NCI-H1694 (cell line): ENCODE results near the gene JHY.

Source experiments
- DNase-seq: peaks from one replicate; lab custom pipeline; 2025; lab: John Stamatoyannopoulos, UW

The JHY gene

GRCh38 chr11:122951211-122951610 lies 68.7 kb downstream of the JHY start:
- no peak for DNase-seq

GRCh38 chr11:122954455-122954854 lies 71.9 kb downstream of the JHY start:
- DNase-seq, result no peak

GRCh38 chr11:122963961-122964360 lies 81.4 kb downstream of the JHY start:
- DNase-seq, result no peak

GRCh38 chr11:122976061-122976733 lies 93.6 kb downstream of the JHY start:
- DNase-seq, result no peak

GRCh38 chr11:122976734-122977469 lies 94.3 kb downstream of the JHY start:
- peak; percentile 17 for DNase-seq

GRCh38 chr11:122977470-122978298 lies 95.1 kb downstream of the JHY start:
- no peak for DNase-seq

GRCh38 chr11:122978299-122978620 lies 95.7 kb downstream of the JHY start:
- no peak for DNase-seq

GRCh38 chr11:122979103-122979814 lies 96.7 kb downstream of the JHY start:
- no peak for DNase-seq

- no peak for DNase-seq
Observed at GRCh38 chr11:122979815-122980595, 97.4 kb downstream of the JHY start.

- DNase-seq, result no peak
Observed at GRCh38 chr11:122981388-122982264, 99.1 kb downstream of the JHY start, which contains the start of gene BSX. Gene BSX, minus strand, starts transcription at chr11:122981834. Its CDS starts 163 bp downstream, at chr11:122981671.

GRCh38 chr11:122983438-122984185 lies 101.1 kb downstream of the JHY start:
- DNase-seq, result no peak

- DNase-seq, result no peak
Observed at GRCh38 chr11:122984186-122985011, 101.8 kb downstream of the JHY start.

- DNase-seq, result no peak
Observed at GRCh38 chr11:122995526-122995925, 113.0 kb downstream of the JHY start.

- no peak for DNase-seq
Observed at GRCh38 chr11:122998727-122999366, 116.3 kb downstream of the JHY start.

- DNase-seq, result no peak
Observed at GRCh38 chr11:123000721-123001120, 118.2 kb downstream of the JHY start.

GRCh38 chr11:123006860-123007542 lies 124.4 kb downstream of the JHY start:
- DNase-seq, result no peak
